Spinal cord (tissue), 10 donors: ENCODE data around the gene SSU72. TPM values are rescaled to one million over a fixed set of nuclear protein-coding genes. Genes with fewer than 3 reads are reported as not detected.
"Not testable (repeated sequence)": the region's sequence is repeated elsewhere in the genome, so short reads cannot be mapped to it uniquely, and the experiment has no call there.

Experiments
- DNase-seq, 6 donors: peaks; one replicate each; pipeline versions ENCODE4 v3.0.0 to v3.0.0-alpha.2; 2013 to 2015; ENCODE audit warnings: low spot score in 6 of 6, low read depth in 4 of 6
- H3K27ac ChIP-seq: one replicate; pipeline ENCODE4 v1.5.1; 2013; ENCODE audit warnings: low read depth, low read length, control low read depth
- H3K27me3 ChIP-seq: one replicate; pipeline ENCODE4 v1.6.1; 2013; ENCODE audit warnings: low read length; ENCODE audit not compliant: control insufficient read depth, insufficient read depth
- H3K36me3 ChIP-seq: one replicate; pipeline ENCODE4 v1.6.1; 2013; ENCODE audit warnings: low read length; ENCODE audit not compliant: control insufficient read depth, insufficient read depth
- H3K4me1 ChIP-seq: one replicate; pipeline ENCODE4 v1.6.1; 2013; ENCODE audit warnings: low read length; ENCODE audit not compliant: control insufficient read depth, insufficient read depth
- H3K4me3 ChIP-seq: one replicate; pipeline ENCODE4 v1.5.1; 2013; ENCODE audit warnings: low read depth, low read length, control low read depth
- H3K9me3 ChIP-seq: one replicate; pipeline ENCODE4 v1.6.1; 2013; ENCODE audit warnings: low read length; ENCODE audit not compliant: control insufficient read depth, insufficient read depth
- WGBS: methylation state at CpG from one replicate; pipeline ENCODE4 v1.1.5; 2013; ENCODE audit warnings: missing lambda C conversion rate; ENCODE audit not compliant: insufficient coverage; 5-methylcytosine and 5-hydroxymethylcytosine counted together
- polyA plus RNA-seq, 2 donors: library from polyadenylated mRNA; unstranded; fragments of 120-200 nt; gene quantifications; one replicate each; pipeline ENCODE4 v1.2.1, GENCODE V29; 2013; ENCODE audit not compliant: insufficient read length in 2 of 2
- total RNA-seq, 2 donors: library from RNA; depleted of rRNA in 1 of 2; stranded (reverse); fragments of 120-200 nt in 1 of 2; fragments of >200 nt in 1 of 2; gene quantifications; one replicate each; pipeline versions ENCODE4 v1.2.3 to v1.2.4, GENCODE V29; 2013 to 2014
- donor health status: healthy.

Gene SSU72
- total and polyA plus RNA-seq, 4 donors: 42.1 to 121 (median 83.3) TPM

DNA sequence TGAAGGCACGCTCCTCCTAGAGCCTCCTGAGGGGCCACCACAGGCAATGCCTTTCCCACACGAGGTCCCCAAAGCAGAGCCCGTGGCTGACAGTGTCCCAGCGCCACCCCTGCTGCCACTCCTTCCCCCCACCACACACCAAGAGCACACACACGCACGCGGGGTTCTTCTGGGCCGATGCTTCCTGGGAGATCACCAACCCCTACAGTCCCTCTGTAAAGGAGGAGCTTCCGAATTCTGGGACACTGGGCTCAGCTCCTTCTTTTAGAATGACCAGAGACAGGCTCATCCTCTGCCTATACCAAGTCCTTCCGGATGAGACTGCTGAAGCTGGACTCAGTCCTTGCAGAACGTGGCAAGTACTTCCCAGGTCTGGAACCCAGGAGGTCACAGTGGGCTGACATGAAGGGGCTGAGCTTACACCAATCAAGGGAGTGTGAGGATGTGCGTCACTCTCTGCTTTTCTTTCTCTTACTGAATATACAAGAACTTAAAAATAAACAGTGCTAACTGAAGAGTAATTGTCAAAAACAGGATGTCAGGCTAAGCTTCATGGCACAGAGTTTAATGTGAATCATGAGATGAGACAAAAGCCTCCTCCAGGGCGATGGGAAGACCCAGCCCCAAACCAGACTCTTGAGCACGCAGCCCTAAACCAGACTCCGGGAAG is 12.7 kb downstream of the SSU72 start:
- no peaks in the 10 kb centered on the region for H3K27me3 ChIP-seq
- DNase-seq: no peak
- H3K4me3 ChIP-seq: no peak overlapping the region
- H3K36me3 ChIP-seq: peaks cover 76% of the 10 kb centered on the region
- H3K9me3 ChIP-seq: no peaks in the 10 kb centered on the region
- 86% methylated on average over 12 of the region's 15 CpGs for whole genome bisulfite sequencing
- H3K4me1 ChIP-seq: peaks cover 2% of the 10 kb centered on the region
- H3K27ac ChIP-seq: no peak overlapping the region

DNA sequence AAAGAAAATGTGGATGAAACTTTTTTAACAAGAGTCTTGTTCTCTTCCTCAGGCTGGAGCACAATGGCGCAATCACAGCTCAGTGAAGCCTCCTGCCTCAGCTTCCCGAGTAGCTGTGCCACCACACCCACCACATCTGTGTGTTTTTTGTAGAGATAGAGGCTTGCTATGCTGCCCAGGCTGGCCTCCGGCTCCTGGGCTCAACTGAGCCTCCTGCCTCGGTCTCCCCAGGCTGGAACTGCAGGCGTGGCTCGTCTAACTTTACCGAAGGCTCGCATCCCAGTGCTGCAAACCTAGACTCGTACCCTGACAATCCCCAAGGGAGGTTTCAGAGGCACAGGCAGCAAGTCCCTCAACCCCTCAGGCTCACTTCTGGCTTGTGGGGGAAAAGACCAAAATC is 14.5 kb downstream of the SSU72 start:
- peaks cover 76% of the 10 kb centered on the region for H3K36me3 ChIP-seq
- no peak for DNase-seq
- no peak overlapping the region for H3K27ac ChIP-seq
- 95% methylated on average over 7 of the region's 9 CpGs for WGBS
- H3K27me3 ChIP-seq: no peaks in the 10 kb centered on the region
- H3K9me3 ChIP-seq: no peaks in the 10 kb centered on the region
- H3K4me3 ChIP-seq: no peak overlapping the region
- H3K4me1 ChIP-seq: peaks cover 2% of the 10 kb centered on the region

DNA sequence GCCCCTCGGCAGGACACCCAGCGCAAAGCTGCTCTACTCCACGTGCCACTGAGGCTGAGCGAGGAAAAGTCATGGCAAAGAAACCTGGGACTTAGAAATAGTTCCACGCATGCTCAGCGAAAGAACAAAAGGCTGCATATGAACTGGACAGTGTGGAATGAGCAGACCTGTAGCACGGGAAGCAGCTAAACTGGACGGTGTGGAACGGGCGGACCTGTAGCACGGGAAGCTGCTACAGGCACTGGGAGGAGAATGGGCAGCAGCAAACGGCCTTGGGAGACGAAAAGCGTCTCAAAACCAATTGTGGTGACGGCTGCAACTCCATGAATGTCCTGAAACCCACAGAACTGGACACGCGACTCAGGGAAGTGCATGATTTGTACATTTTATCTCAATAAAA is 15.6 kb downstream of the SSU72 start:
- no peak overlapping the region for H3K27ac ChIP-seq
- H3K9me3 ChIP-seq: no peaks in the 10 kb centered on the region
- H3K36me3 ChIP-seq: peaks cover 76% of the 10 kb centered on the region
- no peak overlapping the region for H3K4me3 ChIP-seq
- DNase-seq: no peak
- no peaks in the 10 kb centered on the region for H3K27me3 ChIP-seq
- 92% methylated on average over 15 of the region's 17 CpGs for WGBS
- H3K4me1 ChIP-seq: peaks cover 8% of the 10 kb centered on the region

DNA sequence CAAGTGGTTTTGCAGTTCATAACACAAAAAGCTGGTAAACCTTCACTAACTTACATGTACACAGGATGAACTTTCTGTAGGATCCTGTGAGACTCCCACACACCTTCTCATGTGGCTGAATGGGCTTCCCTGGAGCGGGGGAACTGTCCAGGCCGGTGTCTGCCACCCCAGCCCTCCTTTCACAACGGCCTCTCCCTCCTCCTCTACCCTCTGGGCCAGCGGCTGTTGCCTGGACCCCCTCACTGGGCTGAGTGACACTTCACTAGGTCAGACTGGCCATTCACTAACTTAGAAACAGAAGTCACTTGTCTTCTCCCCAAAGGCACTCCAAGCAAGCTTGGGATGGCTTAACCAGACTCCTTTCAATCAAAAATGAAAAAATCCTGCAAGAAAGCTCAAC is 16.1 kb downstream of the SSU72 start:
- Histone ChIP-seq H3K36me3 (peaks cover 76% of the 10 kb centered on the region), H3K27ac (no peak overlapping the region), H3K4me3 (no peak overlapping the region), H3K9me3 (no peaks in the 10 kb centered on the region), H3K27me3 (no peaks in the 10 kb centered on the region), H3K4me1 (peaks cover 8% of the 10 kb centered on the region)
- 47% methylated on average over 4 of the region's 4 CpGs for WGBS
- DNase-seq: no peak

DNA sequence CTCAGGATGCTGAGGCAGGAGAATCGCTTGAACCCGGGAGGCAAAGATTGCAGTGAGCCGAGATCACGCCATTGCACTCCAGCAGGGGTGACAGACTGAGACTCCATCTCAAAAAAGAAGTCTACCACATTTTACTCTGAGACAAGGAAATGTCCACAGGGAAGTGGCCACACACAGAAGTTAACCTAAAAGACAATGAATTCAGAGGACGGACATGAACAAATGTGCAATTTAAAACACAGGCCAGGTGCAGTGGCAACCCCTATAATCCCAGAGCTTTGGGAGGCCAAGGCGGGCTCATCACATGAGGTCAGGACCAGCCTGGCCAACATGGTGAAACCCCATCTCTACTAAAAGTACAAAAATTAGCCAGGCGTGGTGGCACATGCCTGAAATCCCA is 17.0 kb downstream of the SSU72 start:
- not testable (repeated sequence) for DNase-seq, H3K9me3 ChIP-seq, H3K4me3 ChIP-seq, H3K27me3 ChIP-seq, H3K4me1 ChIP-seq, H3K27ac ChIP-seq
- peaks cover 67% of the 10 kb centered on the region for H3K36me3 ChIP-seq
- 95% methylated on average over 7 of the region's 7 CpGs for WGBS

DNA sequence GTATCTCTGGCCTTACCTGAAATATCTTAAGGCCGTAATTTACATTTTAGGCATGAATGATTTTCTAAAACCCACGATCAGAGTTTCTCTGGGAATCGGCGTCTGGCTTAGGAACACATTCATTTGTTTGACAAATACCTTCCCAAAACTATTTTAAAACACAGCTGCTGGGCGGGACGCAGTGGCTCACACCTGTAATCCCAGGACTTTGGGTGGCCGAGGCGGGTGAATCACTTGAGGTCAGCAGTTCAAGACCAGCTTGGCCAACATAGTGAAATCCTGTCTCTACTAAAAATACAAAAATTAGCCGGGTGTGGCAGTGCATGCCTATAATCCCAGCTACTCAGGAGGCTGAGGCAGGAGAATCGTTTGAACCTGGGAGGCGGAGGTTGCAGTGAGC is 17.7 kb downstream of the SSU72 start:
- WGBS: 92% methylated on average over 9 of the region's 11 CpGs
- DNase-seq, H3K27ac ChIP-seq: not testable (repeated sequence)

DNA sequence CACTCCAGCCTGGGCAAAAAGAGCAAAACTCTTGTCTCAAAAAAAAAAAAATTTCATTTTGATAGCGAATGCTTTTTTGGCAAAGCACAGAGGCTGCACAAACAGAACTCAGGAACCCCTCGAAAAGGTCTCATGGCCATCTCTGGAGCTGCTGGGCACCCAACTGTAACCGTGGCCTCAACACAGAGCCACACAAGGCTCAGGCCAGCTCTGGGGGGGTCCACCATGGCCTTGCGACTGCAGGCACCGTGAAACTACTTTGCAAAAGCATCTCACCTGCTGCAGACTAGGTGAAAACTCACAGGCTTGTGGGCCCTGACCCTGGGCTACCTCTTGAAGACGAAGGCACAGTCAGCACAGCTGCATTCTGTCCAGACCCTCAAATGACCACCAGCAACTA is 18.2 kb downstream of the SSU72 start:
- DNase-seq: no peak
- H3K4me3 ChIP-seq: no peak overlapping the region
- H3K9me3 ChIP-seq: no peaks in the 10 kb centered on the region
- H3K4me1 ChIP-seq: peaks cover 10% of the 10 kb centered on the region
- no peak overlapping the region for H3K27ac ChIP-seq
- peaks cover 65% of the 10 kb centered on the region for H3K36me3 ChIP-seq
- H3K27me3 ChIP-seq: no peaks in the 10 kb centered on the region
- 97% methylated on average over 6 of the region's 6 CpGs for WGBS

More for the DNA sequence above, 17.7 kb downstream of the SSU72 start:
- not testable (repeated sequence) for H3K9me3 ChIP-seq, H3K4me1 ChIP-seq, H3K27me3 ChIP-seq, H3K4me3 ChIP-seq
- peaks cover 65% of the 10 kb centered on the region for H3K36me3 ChIP-seq

DNA sequence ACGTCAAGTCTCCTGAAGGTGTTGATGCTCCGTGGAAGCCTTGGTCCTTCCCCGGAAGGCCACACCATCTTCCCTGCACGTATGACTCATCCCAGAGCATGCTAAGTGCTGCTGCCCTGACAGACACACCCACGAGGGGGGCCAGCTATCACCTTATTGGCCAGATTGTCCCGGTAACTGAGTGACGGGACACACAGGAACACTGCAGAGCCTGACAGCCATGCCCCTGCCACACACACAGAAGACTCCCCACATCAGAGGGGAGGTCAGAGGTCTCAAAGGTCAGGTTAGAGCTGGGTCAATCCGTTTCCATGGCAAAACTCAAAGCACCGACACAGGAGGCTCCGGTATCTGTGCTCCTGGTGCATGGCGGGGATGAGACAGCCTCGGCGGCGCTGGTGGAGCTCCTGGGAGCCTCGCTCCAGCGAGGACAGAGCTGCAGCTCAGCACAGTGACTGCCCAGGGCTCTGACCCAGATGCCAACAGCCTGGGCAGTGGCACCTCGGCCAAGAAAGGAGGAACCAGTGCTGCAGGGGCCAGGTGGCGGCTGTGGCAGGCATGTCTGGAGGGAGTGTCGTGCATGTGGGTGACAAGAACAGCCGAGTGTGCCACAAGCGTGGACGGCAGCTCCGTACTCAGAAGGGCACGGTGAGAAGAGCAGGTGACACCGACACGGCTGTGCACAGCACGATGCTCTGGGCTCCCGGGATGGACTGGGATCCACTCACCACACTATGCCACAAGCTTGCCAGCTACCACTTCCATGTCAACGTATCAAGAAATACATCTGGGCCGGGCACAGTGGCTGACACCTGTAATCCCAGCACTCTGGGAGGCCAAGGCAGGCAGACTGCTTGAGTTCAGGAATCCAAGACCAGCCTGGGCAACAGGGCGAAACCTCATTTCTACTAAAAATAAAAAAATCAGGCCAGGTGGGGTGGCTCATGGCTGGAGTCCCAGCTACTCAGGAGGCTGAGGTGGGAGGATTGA is 19.4 kb downstream of the SSU72 start:
- Histone ChIP-seq H3K4me3 (no peak overlapping the region), H3K36me3 (peaks cover 61% of the 10 kb centered on the region), H3K9me3 (no peaks in the 10 kb centered on the region), H3K27ac (no peak overlapping the region), H3K4me1 (peaks cover 22% of the 10 kb centered on the region), H3K27me3 (no peaks in the 10 kb centered on the region)
- no peak for DNase-seq
- 54% methylated on average over 28 of the region's 31 CpGs for WGBS

DNA sequence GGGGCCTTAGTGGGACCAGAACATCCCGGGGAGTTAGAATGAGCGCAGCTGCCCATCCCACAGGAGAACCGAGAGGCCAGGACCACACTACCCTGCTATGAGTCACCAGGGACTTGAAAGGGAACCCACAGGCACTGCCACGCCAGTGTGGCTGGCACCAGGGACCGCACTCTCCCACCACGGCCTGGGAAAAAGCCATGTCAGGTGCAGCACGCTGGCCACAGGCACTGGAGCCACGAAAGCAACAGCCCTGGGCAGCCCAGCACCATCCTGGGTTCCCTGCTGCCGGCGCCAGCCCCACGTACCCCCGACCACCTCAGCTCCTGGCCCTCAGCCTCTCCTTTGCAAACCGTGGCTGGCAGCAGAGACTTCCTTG is 20.1 kb downstream of the SSU72 start:
- WGBS: 85% methylated on average over 13 of the region's 13 CpGs
- Histone ChIP-seq H3K27me3 (no peaks in the 10 kb centered on the region), H3K9me3 (no peaks in the 10 kb centered on the region), H3K36me3 (peaks cover 57% of the 10 kb centered on the region), H3K4me3 (no peak overlapping the region), H3K4me1 (peaks cover 24% of the 10 kb centered on the region), H3K27ac (no peak overlapping the region)
- DNase-seq: no peak
